GM12878 (cell line): ENCODE measurements around the gene TMEM201. TPM values are rescaled to one million over a fixed set of nuclear protein-coding genes. Genes with fewer than 3 reads are reported as not detected.

ENCODE experiments used
- ATF3 ChIP-seq: IDR thresholded peaks from 2 replicates; pipeline ENCODE4 v1.6.1; 2011; ENCODE audit warnings: low read depth, mild to moderate bottlenecking, low read length, moderate library complexity, borderline replicate concordance; ENCODE audit errors: extremely low read depth
- BACH1 ChIP-seq: fragments of 450-650 bp; IDR thresholded peaks from 2 replicates; pipeline ENCODE4 v1.6.1; 2017; ENCODE audit warnings: mild to moderate bottlenecking, borderline replicate concordance
- E4F1 ChIP-seq: fragments of 450-650 bp; IDR thresholded peaks from 2 replicates; pipeline ENCODE4 v1.6.1; 2018; ENCODE audit warnings: borderline replicate concordance, mild to moderate bottlenecking; ENCODE audit not compliant: partially characterized antibody
- ESRRA ChIP-seq: IDR thresholded peaks from 2 replicates; pipeline ENCODE4 v1.6.1; 2012; ENCODE audit warnings: mild to moderate bottlenecking, low read length, improper control_type of control experiment
- FOS ChIP-seq: IDR thresholded peaks from 3 replicates; pipeline ENCODE4 v1.6.1; 2011; ENCODE audit warnings: borderline replicate concordance; ENCODE audit not compliant: insufficient read length; ENCODE audit errors: extremely low read depth
- FOXM1 ChIP-seq: IDR thresholded peaks from 2 replicates; pipeline ENCODE4 v1.6.1; 2012; ENCODE audit warnings: low read depth, mild to moderate bottlenecking, inconsistent platforms, low read length, moderate library complexity
- HSF1 ChIP-seq: fragments of 150-350 bp; IDR thresholded peaks from 2 replicates; pipeline ENCODE4 v1.6.1; 2014; ENCODE audit warnings: mild to moderate bottlenecking, low read depth, low read length
- MTA3 ChIP-seq: IDR thresholded peaks from 2 replicates; pipeline ENCODE4 v1.6.1; 2012; ENCODE audit warnings: low read length, inconsistent platforms, borderline replicate concordance
- NFXL1 ChIP-seq: fragments of 450-650 bp; IDR thresholded peaks from 2 replicates; pipeline ENCODE4 v1.6.1; 2017; ENCODE audit warnings: antibody characterized with exemption, mild to moderate bottlenecking, borderline replicate concordance
- RFX5 ChIP-seq: IDR thresholded peaks from 2 replicates; pipeline ENCODE4 v1.6.1; 2011; ENCODE audit warnings: low read depth, low read length, improper control_type of control experiment
- SMAD5 ChIP-seq: IDR thresholded peaks from 2 replicates; pipeline ENCODE4 v1.6.1; 2016; ENCODE audit warnings: antibody characterized with exemption, low read depth
- SMARCA5 ChIP-seq: fragments of 450-650 bp; IDR thresholded peaks from 2 replicates; pipeline ENCODE4 v1.6.1; 2017; ENCODE audit warnings: mild to moderate bottlenecking
- STAT1 ChIP-seq: fragments of 450-650 bp; conservative IDR thresholded peaks from 2 replicates; pipeline ENCODE4 v1.6.1; 2014; ENCODE audit warnings: antibody characterized with exemption, mild to moderate bottlenecking
- TAF1 ChIP-seq: IDR thresholded peaks from 2 replicates; pipeline ENCODE4 v1.6.1; 2011; ENCODE audit warnings: mild to moderate bottlenecking, low read depth, low read length, borderline replicate concordance
- TARDBP ChIP-seq: IDR thresholded peaks from 2 replicates; pipeline ENCODE4 v1.6.1; 2016; ENCODE audit warnings: borderline replicate concordance
- TCF12 ChIP-seq: IDR thresholded peaks from 2 replicates; pipeline ENCODE4 v1.6.1; 2011; ENCODE audit warnings: low read depth, mild to moderate bottlenecking, low read length
- ZBED1 ChIP-seq: IDR thresholded peaks from 2 replicates; pipeline ENCODE4 v1.6.1; 2016; ENCODE audit warnings: borderline replicate concordance
- ZNF207 ChIP-seq: fragments of 450-650 bp; IDR thresholded peaks from 2 replicates; pipeline ENCODE4 v1.6.1; 2014; ENCODE audit warnings: antibody characterized with exemption, mild to moderate bottlenecking, borderline replicate concordance
- polyA plus RNA-seq, 11 experiments: library from polyadenylated mRNA; depleted of rRNA in 4 of 11; unstranded in 6 of 11; stranded (reverse) in 5 of 11; fragments of >200 nt; fragmentation: Nextera tagmentation in 4 of 11; fragmentation: Illumina TruSeq in 1 of 11; extraction: Ambion mirVana in 4 of 11; extraction: Trizol in 1 of 11; gene quantifications; 1 replicate in 1 of 11; 2 replicates in 10 of 11; pipeline versions ENCODE4 v1.2.1 to v1.2.3, GENCODE V29; 2011 to 2016; ENCODE audit warnings: inconsistent platforms in 2 of 11, missing spikeins in 2 of 11, low read depth in 1 of 11
- total RNA-seq, 4 experiments: library from RNA; depleted of rRNA in 3 of 4; stranded (reverse); fragments of >200 nt in 3 of 4; fragmentation: Illumina TruSeq in 1 of 4; extraction: Trizol in 1 of 4; gene quantifications; 2 replicates each; pipeline versions ENCODE4 v1.2.1 to v1.2.3, GENCODE V29; 2013 to 2021
- TF ChIP-seq, protein P1 (sequence below): fragments of 450-650 bp; IDR thresholded peaks from 2 replicates; pipeline ENCODE4 v1.6.1; 2017; ENCODE audit warnings: mild to moderate bottlenecking, moderate library complexity
- TF ChIP-seq, protein P2 (sequence below): fragments of 450-650 bp; IDR thresholded peaks from 2 replicates; pipeline ENCODE4 v1.6.1; 2017; ENCODE audit warnings: borderline replicate concordance

The TMEM201 gene
- total and polyA plus RNA-seq, 10 of the 15 experiments (the other 5 are each of a cell fraction or from before 2014, with no cell fraction given): 0.13 to 26.6 (median 6.1) TPM

DNA sequence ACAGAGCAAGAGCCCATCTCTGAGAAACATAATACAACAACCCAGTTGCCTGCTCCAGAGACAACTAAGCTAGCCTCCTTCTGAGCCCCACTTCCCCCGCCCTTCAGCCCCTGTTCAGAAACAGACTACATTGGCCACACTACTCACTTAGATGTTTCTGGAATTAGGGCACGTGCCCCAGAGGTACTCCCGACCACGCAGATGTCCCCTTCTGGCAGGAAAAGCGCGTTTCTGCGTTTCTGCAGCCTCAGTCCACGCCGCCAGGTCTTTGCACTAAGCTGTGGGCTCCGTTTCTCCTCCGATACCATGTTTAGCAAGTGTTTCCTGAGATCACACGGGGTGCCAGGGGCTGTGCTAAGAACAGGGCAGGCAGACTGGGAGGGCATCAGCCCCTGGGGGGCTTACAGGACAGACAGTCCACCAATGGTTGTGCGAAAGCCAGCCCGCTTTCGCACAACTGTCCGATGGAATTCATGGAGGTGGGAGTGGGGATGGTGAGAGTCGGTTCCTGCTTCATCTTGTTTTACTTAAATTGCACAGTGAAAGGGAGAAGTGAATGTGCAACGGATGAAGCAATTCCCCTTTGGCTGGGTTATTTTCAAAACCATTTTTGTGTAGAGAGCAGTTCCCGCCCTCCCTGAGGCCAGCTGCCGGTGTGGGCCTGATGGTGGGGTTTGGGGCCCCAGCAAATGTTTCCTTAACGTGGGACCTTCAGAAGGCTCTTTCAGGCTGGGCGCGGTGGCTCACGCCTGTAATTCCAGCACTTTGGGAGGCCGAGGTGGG lies 65.5 kb downstream of the TMEM201 start (continued):
- peak; percentile 64; the same call in 1 of the 2 replicates for TF ChIP-seq HSF1
- TF ChIP-seq ATF3: no peak
- peak; percentile 30; the same call in 1 of the 2 replicates for TF ChIP-seq TAF1
- no peak for TF ChIP-seq NFXL1
- TF ChIP-seq RFX5: no peak
- peak; percentile 33; the same call in 1 of the 2 replicates for TF ChIP-seq SMAD5
- TF ChIP-seq E4F1: no peak
- no peak for TF ChIP-seq ZNF207
- no peak for TF ChIP-seq STAT1
- peak; percentile 54; the same call in 1 of the 2 replicates for TF ChIP-seq FOXM1
- TF ChIP-seq TCF12: peak; percentile 70; the same call in 1 of the 2 replicates
- TF ChIP-seq SMARCA5: no peak
- TF ChIP-seq, protein P1, sequence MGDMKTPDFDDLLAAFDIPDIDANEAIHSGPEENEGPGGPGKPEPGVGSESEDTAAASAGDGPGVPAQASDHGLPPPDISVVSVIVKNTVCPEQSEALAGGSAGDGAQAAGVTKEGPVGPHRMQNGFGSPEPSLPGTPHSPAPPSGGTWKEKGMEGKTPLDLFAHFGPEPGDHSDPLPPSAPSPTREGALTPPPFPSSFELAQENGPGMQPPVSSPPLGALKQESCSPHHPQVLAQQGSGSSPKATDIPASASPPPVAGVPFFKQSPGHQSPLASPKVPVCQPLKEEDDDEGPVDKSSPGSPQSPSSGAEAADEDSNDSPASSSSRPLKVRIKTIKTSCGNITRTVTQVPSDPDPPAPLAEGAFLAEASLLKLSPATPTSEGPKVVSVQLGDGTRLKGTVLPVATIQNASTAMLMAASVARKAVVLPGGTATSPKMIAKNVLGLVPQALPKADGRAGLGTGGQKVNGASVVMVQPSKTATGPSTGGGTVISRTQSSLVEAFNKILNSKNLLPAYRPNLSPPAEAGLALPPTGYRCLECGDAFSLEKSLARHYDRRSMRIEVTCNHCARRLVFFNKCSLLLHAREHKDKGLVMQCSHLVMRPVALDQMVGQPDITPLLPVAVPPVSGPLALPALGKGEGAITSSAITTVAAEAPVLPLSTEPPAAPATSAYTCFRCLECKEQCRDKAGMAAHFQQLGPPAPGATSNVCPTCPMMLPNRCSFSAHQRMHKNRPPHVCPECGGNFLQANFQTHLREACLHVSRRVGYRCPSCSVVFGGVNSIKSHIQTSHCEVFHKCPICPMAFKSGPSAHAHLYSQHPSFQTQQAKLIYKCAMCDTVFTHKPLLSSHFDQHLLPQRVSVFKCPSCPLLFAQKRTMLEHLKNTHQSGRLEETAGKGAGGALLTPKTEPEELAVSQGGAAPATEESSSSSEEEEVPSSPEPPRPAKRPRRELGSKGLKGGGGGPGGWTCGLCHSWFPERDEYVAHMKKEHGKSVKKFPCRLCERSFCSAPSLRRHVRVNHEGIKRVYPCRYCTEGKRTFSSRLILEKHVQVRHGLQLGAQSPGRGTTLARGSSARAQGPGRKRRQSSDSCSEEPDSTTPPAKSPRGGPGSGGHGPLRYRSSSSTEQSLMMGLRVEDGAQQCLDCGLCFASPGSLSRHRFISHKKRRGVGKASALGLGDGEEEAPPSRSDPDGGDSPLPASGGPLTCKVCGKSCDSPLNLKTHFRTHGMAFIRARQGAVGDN: 0 out of 2 replicates have a peak, but pooled peaks have one; percentile 22
- no peak for TF ChIP-seq FOS
- TF ChIP-seq ZBED1: no peak
- no peak for TF ChIP-seq TARDBP
- TF ChIP-seq, protein P2, sequence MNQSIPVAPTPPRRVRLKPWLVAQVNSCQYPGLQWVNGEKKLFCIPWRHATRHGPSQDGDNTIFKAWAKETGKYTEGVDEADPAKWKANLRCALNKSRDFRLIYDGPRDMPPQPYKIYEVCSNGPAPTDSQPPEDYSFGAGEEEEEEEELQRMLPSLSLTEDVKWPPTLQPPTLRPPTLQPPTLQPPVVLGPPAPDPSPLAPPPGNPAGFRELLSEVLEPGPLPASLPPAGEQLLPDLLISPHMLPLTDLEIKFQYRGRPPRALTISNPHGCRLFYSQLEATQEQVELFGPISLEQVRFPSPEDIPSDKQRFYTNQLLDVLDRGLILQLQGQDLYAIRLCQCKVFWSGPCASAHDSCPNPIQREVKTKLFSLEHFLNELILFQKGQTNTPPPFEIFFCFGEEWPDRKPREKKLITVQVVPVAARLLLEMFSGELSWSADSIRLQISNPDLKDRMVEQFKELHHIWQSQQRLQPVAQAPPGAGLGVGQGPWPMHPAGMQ: no peak
- TF ChIP-seq BACH1: peak; percentile 75; the same call in 1 of the 2 replicates
- no peak for TF ChIP-seq ESRRA
- peak; percentile 54; the same call in 1 of the 2 replicates for TF ChIP-seq MTA3
